ENCODE measurements around the gene PACRG.

Gene PACRG

DNA sequence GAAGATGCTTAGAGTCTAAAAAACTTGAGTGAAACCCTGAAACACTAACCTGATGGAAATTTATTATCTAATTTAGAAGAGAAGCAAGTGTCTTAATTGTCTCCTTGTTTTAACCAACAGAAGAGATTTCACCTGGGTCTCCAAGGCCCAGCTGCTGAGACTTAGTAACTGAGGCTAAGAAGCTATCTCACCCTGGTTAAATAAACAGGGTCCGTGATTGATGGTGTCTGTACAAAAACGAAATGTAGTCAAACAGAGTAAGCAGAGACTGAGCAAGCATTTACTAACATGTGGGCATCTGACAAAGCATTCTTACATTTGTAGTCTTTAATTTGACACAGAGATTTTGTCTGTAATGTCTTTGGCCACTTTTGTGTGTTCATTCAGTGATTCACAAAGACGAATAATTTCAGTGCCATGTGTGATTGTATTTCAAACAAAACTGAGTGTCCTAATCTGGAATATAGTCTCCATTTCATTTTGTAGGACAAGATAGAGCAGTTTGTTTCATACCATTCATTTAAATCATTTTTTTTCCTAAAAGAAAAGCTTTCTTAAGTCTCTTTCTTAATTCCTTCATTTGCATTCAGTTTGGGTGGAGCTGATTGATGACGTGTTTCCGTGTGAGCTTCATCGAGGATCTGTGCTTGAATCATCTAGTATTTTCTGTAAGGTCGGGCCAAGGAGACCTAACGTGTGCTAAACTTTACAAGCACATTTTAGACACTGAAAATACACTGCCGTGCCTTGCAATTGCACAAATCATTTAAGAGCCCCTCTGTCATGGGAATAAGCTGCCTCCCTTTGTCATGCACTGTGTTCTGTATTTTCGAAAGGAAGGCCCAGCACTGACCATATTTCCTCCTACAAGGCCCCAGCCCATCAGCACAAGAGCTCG lies 516.2 kb downstream of the PACRG start:
- TF ChIP-seq ZNF8 (CRISPR knock-in tag; IDR thresholded peaks at IDR 0.05) (no peak), TSHZ2 (CRISPR knock-in tag; IDR thresholded peaks at IDR 0.05) (no peak), CREB5 (CRISPR knock-in tag; IDR thresholded peaks at IDR 0.05; ENCODE audit: low read depth) (no peak), ZFP3 (CRISPR knock-in tag; IDR thresholded peaks at IDR 0.05) (no peak), CSDC2 (CRISPR knock-in tag; IDR thresholded peaks at IDR 0.05) (no peak), BACH2 (CRISPR knock-in tag; IDR thresholded peaks at IDR 0.05; ENCODE audit: borderline replicate concordance) (no peak), ZNF565 (CRISPR knock-in tag; conservative IDR thresholded peaks at IDR 0.05; ENCODE audit: low read depth) (no peak), POU6F1 (CRISPR knock-in tag; IDR thresholded peaks at IDR 0.05; ENCODE audit: borderline replicate concordance, low read depth) (no peak), ZC3H10 (CRISPR knock-in tag; IDR thresholded peaks at IDR 0.05) (no peak), OSR1 (CRISPR knock-in tag; IDR thresholded peaks at IDR 0.05) (no peak), ZNF70 (CRISPR knock-in tag; IDR thresholded peaks at IDR 0.05) (no peak), RARB (CRISPR knock-in tag; IDR thresholded peaks at IDR 0.05) (no peak), PPARA (CRISPR knock-in tag; IDR thresholded peaks at IDR 0.05; ENCODE audit: borderline replicate concordance) (no peak)
- TF ChIP-seq, protein P1, sequence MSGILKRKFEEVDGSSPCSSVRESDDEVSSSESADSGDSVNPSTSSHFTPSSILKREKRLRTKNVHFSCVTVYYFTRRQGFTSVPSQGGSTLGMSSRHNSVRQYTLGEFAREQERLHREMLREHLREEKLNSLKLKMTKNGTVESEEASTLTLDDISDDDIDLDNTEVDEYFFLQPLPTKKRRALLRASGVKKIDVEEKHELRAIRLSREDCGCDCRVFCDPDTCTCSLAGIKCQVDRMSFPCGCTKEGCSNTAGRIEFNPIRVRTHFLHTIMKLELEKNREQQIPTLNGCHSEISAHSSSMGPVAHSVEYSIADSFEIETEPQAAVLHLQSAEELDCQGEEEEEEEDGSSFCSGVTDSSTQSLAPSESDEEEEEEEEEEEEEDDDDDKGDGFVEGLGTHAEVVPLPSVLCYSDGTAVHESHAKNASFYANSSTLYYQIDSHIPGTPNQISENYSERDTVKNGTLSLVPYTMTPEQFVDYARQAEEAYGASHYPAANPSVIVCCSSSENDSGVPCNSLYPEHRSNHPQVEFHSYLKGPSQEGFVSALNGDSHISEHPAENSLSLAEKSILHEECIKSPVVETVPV (CRISPR knock-in tag; IDR thresholded peaks at IDR 0.05): no peak
- ATAC-seq: no peak

DNA sequence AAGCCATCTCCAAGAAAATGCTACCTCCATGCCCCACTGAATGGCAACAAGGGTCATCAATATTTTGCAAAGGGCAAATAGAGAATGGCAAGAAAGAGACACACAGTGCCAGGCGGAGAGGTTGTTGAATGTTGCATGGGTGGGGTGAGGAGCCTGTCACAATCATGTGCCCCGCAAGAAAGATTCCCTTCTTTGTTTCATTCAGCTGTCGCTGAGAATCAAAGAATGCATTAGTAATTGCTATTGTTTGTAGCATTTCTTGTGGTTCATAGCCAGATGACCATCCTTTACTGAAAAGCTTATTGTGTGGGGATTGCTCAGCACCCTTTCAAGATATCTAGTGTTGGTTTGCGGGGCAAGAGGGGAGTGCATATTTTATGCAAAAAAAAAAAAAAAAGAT lies 520.3 kb downstream of the PACRG start:
- ATAC-seq: no peak
- no peak for TF ChIP-seq RARB (CRISPR knock-in tag; IDR thresholded peaks at IDR 0.05)
- TF ChIP-seq TCF4 (CRISPR knock-in tag; IDR thresholded peaks at IDR 0.05; ENCODE audit: borderline replicate concordance): no peak
- TF ChIP-seq, protein P1 (CRISPR knock-in tag; IDR thresholded peaks at IDR 0.05): no peak

DNA sequence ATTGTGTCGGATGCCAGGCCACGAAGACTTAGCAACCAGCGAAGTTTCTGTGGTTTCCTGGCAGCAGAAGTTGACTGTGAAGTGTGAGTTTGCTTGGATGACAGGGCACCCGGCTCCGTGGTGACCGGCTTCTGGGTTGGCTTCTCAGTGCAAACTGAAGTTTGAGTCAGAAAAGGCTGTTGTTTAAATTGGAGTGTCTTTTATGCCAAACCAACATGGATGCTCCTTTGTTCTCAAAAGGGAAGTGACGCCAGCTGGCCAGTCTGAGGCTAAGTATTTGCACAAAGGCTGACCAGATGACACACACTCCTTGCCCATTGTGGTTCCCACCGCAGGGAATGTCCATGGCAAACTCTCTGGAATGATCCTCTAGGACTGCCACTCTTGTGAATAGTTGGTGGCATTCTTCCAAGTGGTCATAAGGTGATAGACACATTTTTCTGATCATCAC lies 521.9 kb downstream of the PACRG start:
- ATAC-seq: no peak
- TF ChIP-seq ZFP30 (CRISPR knock-in tag; IDR thresholded peaks at IDR 0.05) (no peak), SNAI2 (CRISPR knock-in tag; IDR thresholded peaks at IDR 0.05) (no peak), TOX (CRISPR knock-in tag; IDR thresholded peaks at IDR 0.05; ENCODE audit: borderline replicate concordance) (no peak), CSDC2 (CRISPR knock-in tag; IDR thresholded peaks at IDR 0.05) (no peak), OSR1 (CRISPR knock-in tag; IDR thresholded peaks at IDR 0.05) (no peak), CREB5 (CRISPR knock-in tag; IDR thresholded peaks at IDR 0.05; ENCODE audit: low read depth) (no peak), ISL1 (CRISPR knock-in tag; IDR thresholded peaks at IDR 0.05) (no peak), RARB (CRISPR knock-in tag; IDR thresholded peaks at IDR 0.05) (no peak), TSHZ2 (CRISPR knock-in tag; IDR thresholded peaks at IDR 0.05) (no peak), PPARA (CRISPR knock-in tag; IDR thresholded peaks at IDR 0.05; ENCODE audit: borderline replicate concordance) (no peak), ZNF8 (CRISPR knock-in tag; IDR thresholded peaks at IDR 0.05) (no peak), ZC3H10 (CRISPR knock-in tag; IDR thresholded peaks at IDR 0.05) (no peak), ESRRG (CRISPR knock-in tag; IDR thresholded peaks at IDR 0.05) (no peak), ZNF70 (CRISPR knock-in tag; IDR thresholded peaks at IDR 0.05) (no peak), GLIS3 (CRISPR knock-in tag; IDR thresholded peaks at IDR 0.05) (no peak), ZNF565 (CRISPR knock-in tag; conservative IDR thresholded peaks at IDR 0.05; ENCODE audit: low read depth) (no peak)
- TF ChIP-seq, protein P1 (CRISPR knock-in tag; IDR thresholded peaks at IDR 0.05): no peak
